Body of pancreas (tissue), 4 donors: ENCODE measurements around the gene LRG1.

Source experiments
- CTCF ChIP-seq, 7 experiments: fragments of 450-650 bp in 4 of 7; fragments of 200-600 bp in 3 of 7; sonication (generic) in 3 of 7; IDR thresholded peaks; one replicate each; pipeline ENCODE4 v1.5.1; 2016 to 2019; ENCODE audit warnings: antibody characterized with exemption in 7 of 7
- POLR2A ChIP-seq, 3 donors: fragments of 450-650 bp; IDR thresholded peaks; one replicate each; pipeline ENCODE4 v1.6.1; 2016; ENCODE audit warnings: antibody characterized with exemption in 3 of 3, mild to moderate bottlenecking in 2 of 3

- TF ChIP-seq CTCF (IDR thresholded peaks at IDR 0.05) (no peak), POLR2A (IDR thresholded peaks at IDR 0.05) (no peak)
These were observed 33.8 kb upstream of the LRG1 start for GRCh38 chr19:4573682-4574081.
